ENCODE measurements around the gene RIOK3. TPM values are rescaled to one million over a fixed set of nuclear protein-coding genes. Genes with fewer than 3 reads are reported as not detected.

Gene RIOK3
- polyA plus RNA-seq, 1 donor from 2014 or later, result 109 TPM

DNA sequence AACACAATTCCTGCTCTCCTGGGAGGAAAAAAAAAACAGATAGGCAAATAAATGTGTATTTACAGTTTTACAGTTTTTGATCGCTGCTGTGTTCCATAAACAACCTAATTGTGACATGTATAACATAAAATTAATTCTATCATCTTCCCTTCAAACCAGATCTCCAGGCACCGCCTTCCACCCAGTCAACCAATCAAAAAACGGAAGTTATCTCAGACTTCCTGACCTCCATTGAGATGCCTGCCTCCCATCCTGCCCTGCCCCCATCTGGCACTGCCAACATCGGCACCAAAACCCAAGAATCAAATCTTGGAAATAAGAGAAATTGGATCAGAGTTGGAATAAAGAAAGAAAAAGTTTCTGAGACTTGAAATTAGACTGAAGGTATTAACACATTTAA lies 3.1 kb upstream of the RIOK3 start:
- Histone ChIP-seq H3K27me3 (ENCODE audit: insufficient read depth, low read depth, low read length) (no peaks in the 10 kb centered on the region), H3K4me3 (ENCODE audit: low read length) (no peak overlapping the region), H2AFZ (ENCODE audit: low read depth, low read length) (no peak overlapping the region), H3K27ac (ENCODE audit: low read length) (no peak overlapping the region), H3K9ac (ENCODE audit: low read length) (no peak overlapping the region), H3F3A (ENCODE audit: insufficient read depth, low read length, poor library complexity, severe bottlenecking) (no peaks in the 10 kb centered on the region), H3K9me3 (ENCODE audit: low read length) (no peaks in the 10 kb centered on the region), H3K36me3 (ENCODE audit: insufficient read depth, low read length) (no peaks in the 10 kb centered on the region), H3K79me2 (replicated peaks; ENCODE audit: insufficient read depth, low read length) (peaks cover 20% of the 10 kb centered on the region), H3K4me2 (ENCODE audit: low read length) (no peak overlapping the region), H3K9me2 (ENCODE audit: insufficient read depth, low read length) (no peaks in the 10 kb centered on the region), H4K20me1 (ENCODE audit: insufficient read depth) (no peaks in the 10 kb centered on the region)
- TF ChIP-seq TAF1 (IDR thresholded peaks at IDR 0.05; ENCODE audit: low read depth), result no peak
- TF ChIP-seq, protein P1, sequence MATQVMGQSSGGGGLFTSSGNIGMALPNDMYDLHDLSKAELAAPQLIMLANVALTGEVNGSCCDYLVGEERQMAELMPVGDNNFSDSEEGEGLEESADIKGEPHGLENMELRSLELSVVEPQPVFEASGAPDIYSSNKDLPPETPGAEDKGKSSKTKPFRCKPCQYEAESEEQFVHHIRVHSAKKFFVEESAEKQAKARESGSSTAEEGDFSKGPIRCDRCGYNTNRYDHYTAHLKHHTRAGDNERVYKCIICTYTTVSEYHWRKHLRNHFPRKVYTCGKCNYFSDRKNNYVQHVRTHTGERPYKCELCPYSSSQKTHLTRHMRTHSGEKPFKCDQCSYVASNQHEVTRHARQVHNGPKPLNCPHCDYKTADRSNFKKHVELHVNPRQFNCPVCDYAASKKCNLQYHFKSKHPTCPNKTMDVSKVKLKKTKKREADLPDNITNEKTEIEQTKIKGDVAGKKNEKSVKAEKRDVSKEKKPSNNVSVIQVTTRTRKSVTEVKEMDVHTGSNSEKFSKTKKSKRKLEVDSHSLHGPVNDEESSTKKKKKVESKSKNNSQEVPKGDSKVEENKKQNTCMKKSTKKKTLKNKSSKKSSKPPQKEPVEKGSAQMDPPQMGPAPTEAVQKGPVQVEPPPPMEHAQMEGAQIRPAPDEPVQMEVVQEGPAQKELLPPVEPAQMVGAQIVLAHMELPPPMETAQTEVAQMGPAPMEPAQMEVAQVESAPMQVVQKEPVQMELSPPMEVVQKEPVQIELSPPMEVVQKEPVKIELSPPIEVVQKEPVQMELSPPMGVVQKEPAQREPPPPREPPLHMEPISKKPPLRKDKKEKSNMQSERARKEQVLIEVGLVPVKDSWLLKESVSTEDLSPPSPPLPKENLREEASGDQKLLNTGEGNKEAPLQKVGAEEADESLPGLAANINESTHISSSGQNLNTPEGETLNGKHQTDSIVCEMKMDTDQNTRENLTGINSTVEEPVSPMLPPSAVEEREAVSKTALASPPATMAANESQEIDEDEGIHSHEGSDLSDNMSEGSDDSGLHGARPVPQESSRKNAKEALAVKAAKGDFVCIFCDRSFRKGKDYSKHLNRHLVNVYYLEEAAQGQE (IDR thresholded peaks at IDR 0.05; ENCODE audit: borderline replicate concordance), result no peak
- TF ChIP-seq MXI1 (conservative IDR thresholded peaks at IDR 0.05; ENCODE audit: poor library complexity, severe bottlenecking), result no peak
- TF ChIP-seq POLR2AphosphoS5 (IDR thresholded peaks at IDR 0.05), result no peak

DNA sequence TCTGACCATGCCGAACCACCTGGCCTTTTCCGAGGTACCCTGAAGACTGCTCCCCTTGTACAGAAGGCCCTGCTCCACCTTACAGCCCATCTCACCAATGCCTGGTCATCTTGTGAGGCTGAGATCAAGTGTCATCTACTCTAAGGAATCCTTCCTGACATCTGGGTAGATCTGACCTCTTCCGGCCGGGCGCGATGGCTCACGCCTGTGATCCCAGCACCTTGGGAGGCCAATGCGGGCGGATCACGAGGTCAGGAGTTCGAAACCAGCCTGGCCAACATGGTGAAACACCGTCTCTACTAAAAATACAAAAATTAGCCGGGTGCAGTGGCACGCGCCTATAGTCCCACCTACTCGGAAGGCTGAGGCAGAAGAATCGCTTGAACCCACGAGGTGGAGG lies 2.1 kb upstream of the RIOK3 start:
- TF ChIP-seq POLR2AphosphoS5 (IDR thresholded peaks at IDR 0.05) (no peak), EZH2 (IDR thresholded peaks at IDR 0.05; ENCODE audit: borderline replicate concordance, insufficient read depth, low read length, poor library complexity, severe bottlenecking) (no peak), SMC3 (conservative IDR thresholded peaks at IDR 0.05; ENCODE audit: poor library complexity) (no peak), MXI1 (conservative IDR thresholded peaks at IDR 0.05; ENCODE audit: poor library complexity, severe bottlenecking) (no peak), CTCF (IDR thresholded peaks at IDR 0.05; ENCODE audit: poor library complexity, severe bottlenecking) (no peak), TAF1 (IDR thresholded peaks at IDR 0.05; ENCODE audit: low read depth) (no peak), RAD21 (conservative IDR thresholded peaks at IDR 0.05) (no peak), EP300 (conservative IDR thresholded peaks at IDR 0.05; ENCODE audit: poor library complexity, severe bottlenecking) (no peak)
- TF ChIP-seq, protein P1 (IDR thresholded peaks at IDR 0.05; ENCODE audit: borderline replicate concordance), result no peak
- no peaks in the 10 kb centered on the region for H3K27me3 ChIP-seq (ENCODE audit: insufficient read depth, low read depth, low read length)
- H4K20me1 ChIP-seq (ENCODE audit: insufficient read depth), result no peaks in the 10 kb centered on the region
- no peaks in the 10 kb centered on the region for H3K9me3 ChIP-seq (ENCODE audit: low read length)
- no peaks in the 10 kb centered on the region for H3K36me3 ChIP-seq (ENCODE audit: insufficient read depth, low read length)
- no peak overlapping the region for H3K4me2 ChIP-seq (ENCODE audit: low read length)
- H3K9me2 ChIP-seq (ENCODE audit: insufficient read depth, low read length), result no peaks in the 10 kb centered on the region
- H2AFZ ChIP-seq (ENCODE audit: low read depth, low read length), result no peak overlapping the region
- H3K4me3 ChIP-seq (ENCODE audit: low read length), result no peak overlapping the region
- H3K9ac ChIP-seq (ENCODE audit: low read length), result no peak overlapping the region
- no peaks in the 10 kb centered on the region for H3F3A ChIP-seq (ENCODE audit: insufficient read depth, low read length, poor library complexity, severe bottlenecking)
- peaks cover 27% of the 10 kb centered on the region for H3K79me2 ChIP-seq (replicated peaks; ENCODE audit: insufficient read depth, low read length)
- no peak overlapping the region for H3K27ac ChIP-seq (ENCODE audit: low read length)
